SK-MEL-5 (cell line): ENCODE measurements around the gene KLHL4. TPM values are rescaled to one million over a fixed set of nuclear protein-coding genes. Genes with fewer than 3 reads are reported as not detected.
"Not testable (repeated sequence)": the region's sequence is repeated elsewhere in the genome, so short reads cannot be mapped to it uniquely, and the experiment has no call there.

ENCODE experiments used
- DNase-seq: peaks from one replicate; pipeline ENCODE4 v3.0.0-alpha.2; 2016; ENCODE audit warnings: low read depth, low spot score
- in situ Hi-C: cut with HindIII; loops from 2 replicates; pipeline ENCODE4 v1.10.0; 2016; ENCODE audit warnings: low sequenced_read_pairs, high pct_unique_total_duplicates, low pct_unique_long_range_greater_than_20kb
- total RNA-seq: library from RNA; depleted of rRNA; stranded (reverse); fragments of >200 nt; shearing (Covaris generic); gene quantifications from 2 replicates; pipeline ENCODE4 v1.2.3, GENCODE V29; 2014

Gene KLHL4
- total RNA-seq, 1 experiment from 2014 or later = not detected

DNA sequence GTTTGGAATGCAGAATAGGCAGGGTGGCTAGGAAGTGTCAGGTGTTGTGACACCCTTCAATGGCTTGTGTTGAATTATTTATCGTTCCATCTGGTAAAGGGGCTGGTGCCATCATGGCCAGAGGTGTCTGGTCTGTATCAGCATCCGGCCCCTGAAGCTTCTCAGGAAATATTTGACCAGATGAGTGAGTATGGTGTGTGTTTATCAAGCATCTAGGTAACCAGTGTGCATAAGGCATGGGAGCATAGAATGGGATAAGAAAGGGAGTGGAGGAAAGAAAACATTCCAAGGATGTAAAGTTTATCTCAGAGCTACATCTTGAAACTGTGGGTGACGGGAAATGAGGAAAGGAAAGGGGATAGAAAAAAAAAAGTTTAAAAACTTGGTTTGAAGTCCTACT lies 109.4 kb downstream of the KLHL4 start:
- in situ Hi-C loops = no loop called here
- no peak for DNase-seq

DNA sequence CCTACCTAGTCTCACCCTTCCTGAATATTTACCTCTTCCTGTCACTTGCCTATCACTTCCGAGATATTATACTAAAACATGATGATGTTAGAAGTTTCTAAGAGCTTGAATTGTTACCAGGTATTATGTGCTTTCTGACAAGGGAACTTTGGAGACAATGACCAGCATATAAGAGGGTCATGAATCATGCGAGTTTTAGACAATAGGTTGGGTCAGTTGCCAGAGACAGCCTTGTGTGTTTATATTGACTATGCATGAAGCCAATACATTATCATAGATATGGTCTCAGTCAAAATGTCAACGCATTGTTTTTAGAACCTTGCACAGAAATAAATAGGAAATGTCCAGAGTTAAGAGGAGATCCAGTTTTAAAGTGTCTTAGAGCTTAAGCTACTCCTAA lies 116.8 kb downstream of the KLHL4 start:
- no peak for DNase-seq
- in situ Hi-C loops = no loop called here

DNA sequence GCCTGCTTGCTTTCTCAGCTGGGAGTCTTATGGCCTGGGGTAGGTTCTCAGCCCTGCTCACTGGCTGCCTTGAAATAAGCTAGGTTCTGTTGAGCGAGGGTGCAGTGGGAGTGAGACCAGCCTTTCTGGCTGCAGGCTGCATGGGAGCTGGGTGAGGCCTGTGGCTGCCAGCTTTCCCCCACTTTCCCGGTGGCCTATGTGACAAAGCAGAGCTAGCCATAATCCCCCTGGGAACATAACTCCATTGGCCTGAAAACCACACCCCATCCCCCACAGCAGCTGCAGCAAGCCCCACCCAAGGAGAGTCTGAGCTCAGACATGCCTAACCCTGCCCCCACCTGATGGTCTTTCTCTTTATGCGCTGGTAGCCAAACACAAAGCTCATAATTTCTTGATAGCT lies 118.9 kb downstream of the KLHL4 start:
- no peak for DNase-seq
- in situ Hi-C loops = no loop called here

DNA sequence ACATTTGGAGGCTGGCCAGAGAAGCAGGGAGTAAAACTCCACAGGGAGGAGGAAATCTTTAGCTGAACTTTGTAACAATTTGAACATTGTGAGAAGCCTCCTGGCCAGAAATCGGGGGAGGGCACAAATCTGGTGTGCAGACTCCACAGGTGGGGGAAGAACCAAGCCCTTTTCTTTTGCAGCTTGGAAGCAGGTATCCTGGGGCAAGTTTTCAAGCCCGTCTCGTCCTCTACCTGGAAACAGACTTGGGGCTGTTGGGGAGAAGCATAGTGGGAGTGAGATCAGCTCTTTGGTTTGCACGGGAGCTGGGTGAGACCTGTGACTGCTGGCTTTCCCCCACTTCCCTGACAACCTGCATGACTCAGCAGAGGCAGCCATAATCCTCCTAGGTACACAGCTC lies 123.8 kb downstream of the KLHL4 start:
- DNase-seq, in situ Hi-C loops: not testable (repeated sequence)

DNA sequence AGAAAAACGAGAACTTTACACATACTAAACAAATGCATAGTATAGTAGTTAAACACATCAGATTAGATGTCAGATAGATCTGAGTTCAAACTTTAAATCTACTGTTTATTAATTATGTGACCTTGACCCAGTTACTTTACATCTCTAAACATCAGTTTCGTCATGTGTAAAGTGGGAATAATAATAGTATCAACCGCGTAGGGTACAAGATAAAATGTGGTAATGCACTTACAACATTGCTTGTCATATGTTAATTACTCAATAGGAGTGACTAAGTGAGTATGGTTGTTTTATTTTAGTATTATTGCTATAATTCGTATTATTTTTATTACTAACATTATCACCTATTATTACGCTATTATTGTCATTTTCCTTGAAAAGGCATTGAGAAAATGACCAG lies 144.2 kb downstream of the KLHL4 start:
- in situ Hi-C loops = no loop called here
- DNase-seq = no peak

DNA sequence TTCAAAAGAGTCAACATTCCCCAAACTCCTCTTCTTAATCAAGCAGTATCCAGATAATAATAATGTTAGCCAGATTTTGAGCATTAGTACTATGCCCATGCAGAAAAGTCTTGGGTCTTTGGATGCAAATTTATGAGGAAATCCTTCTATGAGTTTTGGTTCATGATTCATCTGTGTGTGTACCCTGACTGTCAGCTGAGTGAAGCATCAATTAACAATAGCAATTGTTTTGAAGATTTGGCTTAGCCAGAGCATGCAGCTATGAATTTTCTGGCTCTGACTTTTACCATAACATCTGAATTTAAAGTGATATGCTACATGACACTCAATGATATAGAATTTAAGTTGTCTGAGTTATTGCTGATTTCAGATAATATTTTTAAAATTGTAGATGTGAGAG lies 145.8 kb downstream of the KLHL4 start:
- DNase-seq = peak; percentile 41
- in situ Hi-C loops = no loop called here

DNA sequence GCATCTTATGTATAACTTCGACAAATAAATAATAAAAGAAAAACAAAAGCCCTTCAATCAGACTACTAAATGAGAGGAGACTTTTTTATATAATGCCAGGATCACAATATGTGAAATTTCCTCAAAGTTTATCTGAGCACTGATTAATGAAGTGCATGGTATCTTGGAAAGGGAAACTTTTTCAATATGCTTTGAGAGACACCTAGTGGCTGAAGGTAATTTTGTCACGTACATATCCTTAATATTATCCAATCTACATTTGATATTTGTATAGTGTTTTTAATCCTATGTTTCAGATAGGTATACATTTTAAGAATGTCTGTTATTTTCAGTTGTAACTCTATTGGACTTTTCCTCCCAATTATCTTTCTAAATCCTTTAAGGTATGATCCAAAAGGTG lies 146.8 kb downstream of the KLHL4 start:
- DNase-seq = peak; percentile 46
- in situ Hi-C loops = no loop called here

DNA sequence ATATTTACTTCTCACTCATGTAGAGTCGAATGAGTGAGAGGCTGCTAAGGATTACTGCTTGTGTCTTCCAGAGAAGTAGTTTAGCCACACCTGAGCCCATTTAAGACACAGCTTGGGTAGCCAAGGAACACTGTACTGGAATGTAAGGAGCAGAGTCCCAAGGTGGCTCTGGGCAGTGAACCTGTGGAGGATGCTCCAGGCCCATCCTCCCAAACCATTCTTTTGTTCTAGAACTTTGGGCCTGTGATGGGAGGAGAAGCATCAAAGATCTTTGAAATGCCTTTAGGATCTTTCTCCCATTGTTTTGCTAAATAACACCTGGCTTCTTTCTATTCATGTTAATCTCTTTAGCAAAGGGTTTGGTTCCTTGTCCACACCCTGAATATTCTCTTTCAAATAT lies 162.2 kb downstream of the KLHL4 start:
- in situ Hi-C loops = no loop called here
- no peak for DNase-seq

DNA sequence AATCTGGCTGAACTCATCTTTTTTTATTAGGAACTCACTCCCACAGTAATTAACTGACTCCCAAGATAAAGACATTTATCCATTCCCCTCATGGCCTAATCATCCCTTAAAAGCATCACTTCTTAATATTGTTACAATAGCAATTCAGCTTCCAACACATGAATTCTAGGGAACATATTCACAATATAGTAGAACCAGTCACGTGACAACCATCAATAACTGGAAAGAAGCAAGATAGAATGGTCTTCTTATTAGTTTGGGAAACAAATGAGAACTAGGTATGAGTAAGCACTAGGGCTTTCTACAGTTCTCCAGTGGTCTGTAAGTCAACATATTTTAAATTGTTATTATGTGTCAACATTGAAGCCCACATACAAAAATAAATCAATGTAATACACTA lies 170.1 kb downstream of the KLHL4 start:
- no peak for DNase-seq
- in situ Hi-C loops = no loop called here

DNA sequence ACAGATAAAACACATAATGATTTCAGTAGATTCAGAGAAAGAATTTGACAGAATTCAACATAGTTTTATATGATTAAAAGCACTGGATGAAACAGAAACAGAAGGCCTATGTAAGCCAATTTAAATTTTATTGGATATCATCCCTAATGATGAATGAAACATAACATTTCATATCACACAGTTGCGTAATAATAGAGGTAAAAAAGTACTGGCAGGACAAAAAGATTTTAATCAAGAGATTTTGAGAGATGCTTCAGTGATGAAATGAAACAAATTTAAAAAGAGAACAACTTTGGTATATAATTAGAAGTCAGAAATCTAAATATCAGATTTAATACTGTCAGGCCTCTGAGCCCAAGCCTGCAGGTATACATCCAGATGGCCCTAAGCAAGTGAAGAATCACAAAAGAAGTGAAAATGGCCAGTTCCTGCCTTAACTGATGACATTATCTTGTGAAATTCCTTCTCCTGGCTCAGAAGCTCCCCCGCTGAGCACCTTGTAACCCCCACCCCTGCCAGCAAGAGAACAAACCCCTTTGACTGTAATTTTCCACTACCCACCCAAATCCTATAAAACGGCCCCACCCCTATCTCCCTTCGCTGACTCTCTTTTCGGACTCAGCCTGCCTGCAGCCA lies 170.6 kb downstream of the KLHL4 start:
- DNase-seq, in situ Hi-C loops: not testable (repeated sequence)

DNA sequence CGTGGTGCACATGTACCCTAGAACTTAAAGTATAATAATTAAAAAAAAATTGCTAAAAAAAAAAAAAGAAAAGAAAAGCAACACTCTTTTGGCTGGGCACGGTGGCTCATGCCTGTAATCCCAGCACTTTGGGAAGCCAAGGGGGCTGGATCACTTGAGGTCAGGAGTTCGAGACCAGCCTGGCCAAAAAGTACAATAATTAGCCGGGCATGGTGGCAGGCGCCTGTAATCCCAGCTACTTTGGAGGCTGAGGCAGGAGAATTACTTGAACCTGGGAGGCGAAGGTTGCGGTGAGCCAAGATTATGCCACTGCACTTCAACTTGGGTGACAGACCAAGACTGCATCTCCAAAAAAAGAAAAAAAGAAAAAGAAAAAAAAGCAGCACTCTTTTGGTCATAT lies 171.6 kb downstream of the KLHL4 start:
- in situ Hi-C loops, DNase-seq: not testable (repeated sequence)

DNA sequence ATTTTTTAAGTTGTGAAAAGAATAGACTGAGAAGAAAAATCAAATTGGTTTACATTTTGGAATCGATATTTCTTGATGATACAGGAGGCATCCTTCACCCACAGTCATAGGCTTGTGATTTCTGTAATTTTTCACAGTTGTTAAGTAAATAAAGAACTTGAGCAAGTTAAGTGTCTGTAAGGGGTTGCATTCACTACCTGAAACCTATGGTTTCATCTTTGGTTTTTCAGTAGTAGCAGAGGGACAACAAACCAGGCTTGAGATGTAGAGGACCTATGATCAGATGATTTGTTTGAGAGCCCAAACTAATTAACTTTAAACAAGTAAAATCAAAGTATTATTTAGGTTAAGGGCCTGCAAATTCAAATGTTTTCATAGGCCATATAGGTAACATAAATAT lies 175.6 kb downstream of the KLHL4 start:
- in situ Hi-C loops = no loop called here
- no peak for DNase-seq

DNA sequence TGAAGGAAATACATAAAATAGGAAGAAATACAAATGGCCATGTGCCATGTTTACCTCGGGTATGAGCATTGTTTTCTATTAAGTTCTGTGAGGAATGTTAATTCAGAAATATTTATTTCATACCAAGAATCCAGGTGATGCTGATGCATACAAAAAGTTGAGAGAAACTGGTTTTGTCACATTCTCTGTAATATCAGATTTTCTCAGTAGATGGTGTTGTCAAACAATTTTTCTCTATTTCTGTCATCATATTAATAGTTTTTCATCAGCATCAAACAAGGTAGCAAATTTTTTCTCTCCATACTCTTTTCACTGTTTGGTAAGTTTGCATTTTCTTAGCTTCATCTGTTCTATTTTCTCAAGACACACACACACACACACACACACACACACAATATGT lies 179.8 kb downstream of the KLHL4 start:
- in situ Hi-C loops = no loop called here
- DNase-seq = peak; percentile 5

DNA sequence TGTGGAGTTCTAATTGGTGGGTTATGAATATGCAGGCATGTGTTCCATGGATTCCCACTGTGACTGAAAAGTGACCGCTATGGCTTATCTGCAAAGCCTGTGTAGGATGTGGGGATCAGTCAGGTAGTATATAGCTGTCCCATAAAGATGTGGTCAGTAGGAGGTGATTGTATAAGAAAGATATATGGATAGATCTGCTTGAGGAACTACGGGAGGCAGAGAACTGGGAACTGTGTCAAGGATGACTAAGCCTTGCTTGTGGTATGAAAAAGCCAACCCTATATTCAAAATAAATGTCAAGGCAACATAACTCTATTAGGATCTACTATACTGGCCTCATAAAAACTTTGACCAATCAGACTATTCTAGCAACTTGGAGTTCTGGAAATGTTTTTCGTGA lies 185.2 kb downstream of the KLHL4 start:
- no peak for DNase-seq
- in situ Hi-C loops = no loop called here

DNA sequence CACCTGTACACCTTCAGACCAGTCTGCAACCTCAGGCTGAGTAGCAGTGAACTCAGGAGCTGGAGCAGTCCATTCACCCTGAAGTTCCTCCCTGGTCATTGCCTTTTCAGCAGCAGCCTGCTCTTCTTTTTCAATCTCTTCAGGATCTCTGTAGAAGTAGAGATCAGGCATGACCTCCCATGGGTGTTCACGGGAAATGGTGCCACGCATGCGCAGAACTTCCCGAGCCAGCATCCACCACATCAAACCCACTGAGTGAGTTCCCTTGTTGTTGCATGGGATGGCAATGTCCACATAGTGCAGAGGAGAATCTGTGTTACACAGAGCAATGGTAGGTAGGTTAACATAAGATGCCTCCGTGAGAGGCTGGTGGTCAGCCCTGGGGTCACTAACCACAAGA lies 185.9 kb downstream of the KLHL4 start:
- in situ Hi-C loops = not testable (repeated sequence)

DNA sequence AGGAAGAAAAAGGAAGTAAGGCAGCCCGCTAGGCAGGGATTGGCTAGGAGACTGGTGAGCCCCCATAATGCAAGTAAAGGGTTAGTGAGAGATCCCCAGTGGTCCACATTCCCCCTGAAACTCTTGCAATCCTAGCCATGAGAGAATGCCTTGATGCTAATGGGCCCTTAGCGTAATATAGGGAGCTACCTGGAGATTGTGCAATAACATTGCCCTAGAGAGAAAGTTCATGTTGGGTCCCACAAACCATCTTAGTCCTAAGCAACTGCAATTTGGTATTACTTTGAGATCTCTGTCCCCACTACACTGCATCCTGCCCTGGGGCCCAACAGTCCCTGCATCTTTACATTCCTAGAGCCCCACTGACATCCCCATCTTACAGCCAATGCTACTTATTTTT lies 188.5 kb downstream of the KLHL4 start:
- in situ Hi-C loops = no loop called here
- no peak for DNase-seq

More for the DNA sequence above, 185.9 kb downstream of the KLHL4 start:
- DNase-seq = not testable (repeated sequence)

DNA sequence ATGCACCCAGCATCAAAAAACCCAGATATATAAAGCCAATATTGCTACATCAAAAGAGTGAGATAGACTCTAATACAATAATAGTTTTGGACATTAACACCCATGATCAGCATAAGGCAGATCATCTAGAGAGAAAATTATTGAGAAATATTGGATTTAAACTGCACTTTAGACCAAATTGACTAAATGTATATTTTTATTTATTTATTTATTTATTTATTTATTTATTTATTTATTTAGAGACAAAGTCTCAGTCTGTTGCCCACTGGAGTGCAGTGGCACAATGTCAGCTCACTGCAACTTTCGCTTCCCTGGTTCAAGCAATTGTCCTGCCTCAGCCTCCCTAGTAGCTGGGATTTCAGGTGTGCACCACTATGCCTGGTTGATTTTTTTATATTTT lies 193.0 kb downstream of the KLHL4 start:
- no peak for DNase-seq
- in situ Hi-C loops = no loop called here
